GM18505 (cell line): ENCODE data around the gene HSPA4.
A peak's percentile ranks its signal among the peaks of the same experiment; 100 is the strongest.
"Not testable (repeated sequence)": the region's sequence is repeated elsewhere in the genome, so short reads cannot be mapped to it uniquely, and the experiment has no call there.

ENCODE experiments used
- ATAC-seq: cut with Tn5 transposase; IDR thresholded peaks from one replicate; pipeline ENCODE4 v1.9.1; 2021; ENCODE audit not compliant: unreplicated experiment
- POLR2A ChIP-seq: IDR thresholded peaks from 4 replicates; pipeline ENCODE4 v1.6.1; 2011; ENCODE audit warnings: borderline replicate concordance; ENCODE audit not compliant: insufficient read depth, insufficient read length; ENCODE audit errors: extremely low read depth

HSPA4 gene

DNA sequence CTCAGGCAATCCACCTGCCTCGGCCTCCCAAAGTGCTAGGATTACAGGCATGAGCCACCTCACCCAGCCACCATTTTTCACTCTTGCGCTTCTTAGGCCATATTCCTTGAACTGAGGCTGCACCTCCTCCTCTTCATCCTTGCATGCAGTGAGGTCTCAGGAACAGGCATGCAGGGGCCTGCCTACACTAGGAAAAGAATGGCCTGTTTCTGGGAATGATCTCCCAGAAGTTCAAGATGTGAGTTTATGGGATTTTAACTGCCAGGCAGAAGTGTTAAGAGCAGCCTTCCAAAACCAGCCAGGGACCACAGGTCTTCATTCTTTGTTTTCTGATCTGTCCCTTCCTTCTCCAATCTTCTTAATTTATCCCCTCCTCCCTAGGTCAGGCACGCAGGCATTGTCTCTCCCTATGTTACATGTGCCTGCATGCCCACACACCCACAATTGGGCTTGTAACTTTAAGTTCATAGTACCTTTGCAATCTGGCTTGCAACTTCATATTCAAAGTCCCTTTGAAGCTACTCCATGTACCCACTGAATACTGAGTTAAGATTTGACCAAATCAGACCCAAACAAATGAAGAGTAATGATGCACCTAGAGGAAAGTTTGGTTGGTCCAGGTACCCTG lies 10.5 kb upstream of the HSPA4 start:
- no peak for ATAC-seq
- TF ChIP-seq POLR2A: no peak

GRCh38 chr5:133041910-133042309 lies 9.9 kb upstream of the HSPA4 start:
- no peak for TF ChIP-seq POLR2A
- no peak for ATAC-seq

DNA sequence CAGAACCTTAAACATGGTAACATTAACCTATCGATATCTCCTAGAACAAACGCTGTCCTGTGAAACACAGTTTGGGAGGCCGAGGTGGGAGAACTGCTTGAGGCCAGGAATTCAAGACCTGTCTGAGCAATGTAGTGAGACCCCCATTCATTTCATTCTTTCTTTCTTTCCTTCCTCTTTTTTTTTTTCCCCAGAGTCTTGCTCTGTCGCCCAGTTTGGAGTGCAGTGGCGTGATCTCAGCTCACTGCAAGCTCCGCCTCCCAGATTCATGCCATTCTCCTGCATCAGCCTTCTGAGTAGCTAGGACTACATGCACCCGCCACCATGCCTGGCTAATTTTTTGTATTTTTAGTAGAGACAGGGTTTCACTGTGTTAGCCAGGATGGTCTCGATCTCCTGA lies 5.3 kb upstream of the HSPA4 start:
- not testable (repeated sequence) for ATAC-seq

GRCh38 chr5:133047404-133047803 lies 4.4 kb upstream of the HSPA4 start:
- TF ChIP-seq POLR2A: no peak
- no peak for ATAC-seq

DNA sequence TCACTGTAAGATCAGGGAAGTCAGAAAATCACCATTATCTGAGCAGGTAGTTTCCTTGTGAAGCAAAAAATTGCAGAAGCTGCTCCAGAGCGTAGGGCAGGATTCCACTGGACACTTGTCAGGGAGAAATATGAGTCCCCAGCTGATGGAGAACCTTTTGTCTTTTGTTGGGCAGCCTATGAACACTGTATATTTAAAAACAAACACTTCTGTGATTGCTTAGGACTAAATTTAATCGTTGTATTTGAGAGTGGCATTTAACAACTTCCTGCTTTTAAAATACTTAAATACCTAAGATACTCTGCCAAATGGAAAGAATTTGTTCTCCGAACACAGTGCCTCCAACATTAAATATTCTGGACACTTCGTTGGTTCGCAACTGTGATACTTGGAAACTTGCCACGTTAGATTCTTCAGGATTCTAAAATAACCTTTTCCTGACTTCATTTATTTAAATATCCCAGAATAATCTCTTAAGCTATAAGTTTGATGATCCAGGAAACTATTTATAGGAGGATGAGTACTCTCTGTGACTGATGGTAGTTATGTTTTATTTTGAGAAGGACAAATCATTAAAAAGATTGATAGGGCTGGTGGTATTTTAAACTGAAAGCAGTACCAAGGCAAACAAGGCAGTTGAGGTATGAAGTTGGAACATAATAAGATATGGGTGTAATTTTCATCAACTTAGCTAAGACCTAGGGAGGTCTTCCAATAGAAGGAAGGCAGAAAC lies 2.7 kb upstream of the HSPA4 start:
- no peak for ATAC-seq
- TF ChIP-seq POLR2A: no peak

DNA sequence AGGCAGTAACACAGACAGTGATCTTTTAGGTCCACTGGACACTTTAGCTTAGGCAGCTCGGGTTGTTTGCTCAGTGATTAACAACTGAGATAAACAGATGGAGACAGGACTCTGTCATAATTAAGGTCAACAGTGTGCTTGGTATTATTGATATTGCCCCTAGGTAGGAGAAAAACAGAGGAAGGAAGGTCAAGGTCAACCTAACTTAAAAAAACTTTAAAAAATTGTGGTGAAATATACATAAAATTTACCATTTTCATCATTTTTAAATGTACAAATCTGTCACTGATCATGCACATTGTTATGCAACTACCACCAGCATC lies 2.1 kb upstream of the HSPA4 start:
- no peak for TF ChIP-seq POLR2A
- ATAC-seq: no peak

DNA sequence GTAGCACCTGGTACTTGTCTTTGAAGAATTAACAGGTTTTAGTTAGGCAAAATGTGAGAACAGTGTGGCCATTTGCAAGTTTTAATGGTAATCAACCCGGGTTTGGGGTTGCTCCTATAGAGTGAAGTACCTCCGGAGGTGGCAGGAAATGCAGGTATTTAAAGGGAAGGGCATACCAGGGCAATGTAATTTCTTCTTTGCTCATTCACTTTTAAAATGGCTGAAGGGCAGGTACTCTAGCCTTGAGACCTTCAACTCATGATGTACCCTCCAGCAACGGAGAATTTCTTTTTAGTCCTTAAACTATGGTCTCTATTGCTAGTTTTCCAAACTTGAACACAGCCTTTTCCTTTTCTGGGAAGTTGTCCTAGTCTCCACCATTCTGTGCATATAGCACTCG lies 1.3 kb upstream of the HSPA4 start:
- no peak for ATAC-seq
- TF ChIP-seq POLR2A: no peak

DNA sequence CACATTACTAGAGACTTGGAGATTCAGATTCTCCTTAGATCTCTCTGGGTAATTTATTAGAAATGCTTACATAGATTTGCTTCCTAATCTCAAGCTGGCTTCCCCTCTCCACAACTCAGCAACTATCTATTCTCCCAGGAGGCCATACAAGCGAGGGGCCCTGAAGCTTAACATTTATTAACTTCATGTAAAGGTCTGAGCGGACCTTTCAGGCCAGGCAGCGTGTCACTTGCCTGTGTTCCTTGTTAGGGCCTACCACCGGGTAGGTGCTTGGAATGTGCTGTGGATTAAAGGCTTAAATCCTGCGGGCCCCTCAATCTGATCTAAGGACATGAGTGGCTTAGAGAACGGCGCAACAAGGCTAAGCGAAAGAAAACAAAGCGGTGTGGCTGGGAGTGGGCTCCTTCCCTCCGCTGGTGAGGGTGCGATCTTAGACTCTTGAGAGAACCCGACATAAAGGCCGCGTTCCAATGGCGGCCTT lies 712 bp upstream of the HSPA4 start:
- TF ChIP-seq POLR2A: no peak
- ATAC-seq: no peak

DNA sequence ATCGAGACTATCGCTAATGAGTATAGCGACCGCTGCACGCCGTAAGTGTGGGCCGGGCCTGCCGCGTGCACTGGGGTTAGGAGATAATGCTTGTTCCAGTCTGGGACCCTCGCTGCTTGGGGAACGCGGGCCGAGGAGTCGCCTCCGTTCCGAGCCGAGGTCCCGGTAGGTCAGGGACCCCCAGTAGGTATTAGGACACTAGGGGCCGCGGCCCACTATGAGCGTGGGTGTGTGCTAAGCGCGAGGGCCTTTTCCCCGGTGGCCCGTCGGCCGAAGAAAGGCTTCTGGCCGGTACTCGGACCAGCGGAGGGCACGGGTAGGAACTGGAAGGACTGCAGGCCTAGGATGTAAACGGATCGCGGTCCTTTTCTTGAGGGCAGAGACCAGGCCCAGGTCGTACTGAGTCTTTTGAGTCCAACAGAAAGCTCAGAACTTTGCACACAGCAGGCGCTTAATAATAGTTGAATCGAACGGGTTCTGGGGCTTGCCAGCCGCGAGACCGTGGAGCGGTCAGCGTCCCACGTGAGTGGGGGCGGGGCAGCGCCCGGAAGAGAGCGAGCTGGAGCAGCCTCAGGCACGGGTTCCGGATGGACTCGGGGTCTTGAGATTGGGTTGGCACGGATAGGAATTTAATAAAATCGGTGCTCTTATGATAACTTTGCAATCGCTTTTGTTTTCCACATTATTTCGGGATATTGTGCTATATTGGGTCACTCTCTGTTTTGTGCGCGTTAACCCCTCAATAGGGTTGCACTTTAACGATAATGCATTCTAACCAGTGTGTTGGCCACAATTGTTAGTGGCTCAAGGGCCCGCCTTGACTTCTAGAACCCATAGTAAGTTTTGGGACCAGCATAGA lies 733 bp downstream of the HSPA4 start:
- ATAC-seq: peak; percentile 34
- TF ChIP-seq POLR2A: no peak

- no peak for ATAC-seq
- TF ChIP-seq POLR2A: no peak
Observed at GRCh38 chr5:133053448-133053847, 1.6 kb downstream of the HSPA4 start.

- ATAC-seq: no peak
- TF ChIP-seq POLR2A: no peak
Observed at GRCh38 chr5:133054697-133055471, 3.1 kb downstream of the HSPA4 start.

DNA sequence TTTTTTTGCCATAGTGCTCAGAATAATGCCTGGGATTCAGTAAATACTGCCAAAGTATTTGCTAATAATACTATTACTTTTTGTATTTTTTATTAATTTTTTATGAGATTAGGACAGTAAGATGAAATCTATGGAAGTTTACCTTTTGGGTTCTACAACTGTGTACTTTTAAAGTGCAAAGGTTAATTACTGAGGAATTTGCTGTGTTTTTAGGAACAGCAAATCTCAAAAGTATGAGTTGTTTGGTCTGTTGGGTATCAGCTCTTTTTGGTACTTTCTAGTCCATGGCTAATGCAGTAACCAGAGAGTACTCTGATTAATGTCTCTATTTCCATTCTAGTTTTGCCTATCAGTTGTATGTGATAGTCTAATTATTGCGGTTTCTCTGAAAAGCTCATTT lies 5.1 kb downstream of the HSPA4 start:
- no peak for ATAC-seq
- TF ChIP-seq POLR2A: no peak

DNA sequence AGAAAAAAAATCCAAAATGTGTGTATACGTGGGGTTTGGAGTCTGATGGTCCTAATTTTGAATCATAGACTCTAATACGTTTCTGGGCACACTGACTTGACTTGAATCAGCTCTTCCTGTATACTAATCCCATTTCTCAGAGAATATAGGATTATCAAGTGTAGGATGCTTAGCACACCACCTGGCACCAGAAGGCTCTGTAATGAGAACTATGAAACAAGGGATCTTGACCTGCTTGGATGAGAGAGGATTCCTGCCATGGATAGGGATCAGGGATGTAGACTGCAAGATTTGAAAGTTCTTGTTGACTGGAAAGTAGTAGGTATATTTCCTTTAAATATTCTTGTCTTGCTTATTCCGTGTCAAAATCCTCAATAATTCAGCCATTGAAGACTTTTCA lies 7.8 kb downstream of the HSPA4 start:
- TF ChIP-seq POLR2A: no peak
- no peak for ATAC-seq
